OCI-LY1 (cell line): ENCODE measurements around the gene ACACA.

Source experiments
- CTCF ChIP-seq: fragments of 200-600 bp; sonication (generic), shearing (Covaris generic); IDR thresholded peaks from 2 replicates; pipeline ENCODE4 v1.5.1; 2017; ENCODE audit warnings: mild to moderate bottlenecking, antibody characterized with exemption, low read length, moderate library complexity, mixed read lengths
- EZH2 ChIP-seq: fragments of 200-600 bp; sonication (generic), shearing (Covaris generic); IDR thresholded peaks from 2 replicates; pipeline ENCODE4 v1.8.0; 2017; ENCODE audit warnings: borderline replicate concordance, mixed run types, mild to moderate bottlenecking, antibody characterized with exemption, low read length, moderate library complexity, mixed read lengths

DNA sequence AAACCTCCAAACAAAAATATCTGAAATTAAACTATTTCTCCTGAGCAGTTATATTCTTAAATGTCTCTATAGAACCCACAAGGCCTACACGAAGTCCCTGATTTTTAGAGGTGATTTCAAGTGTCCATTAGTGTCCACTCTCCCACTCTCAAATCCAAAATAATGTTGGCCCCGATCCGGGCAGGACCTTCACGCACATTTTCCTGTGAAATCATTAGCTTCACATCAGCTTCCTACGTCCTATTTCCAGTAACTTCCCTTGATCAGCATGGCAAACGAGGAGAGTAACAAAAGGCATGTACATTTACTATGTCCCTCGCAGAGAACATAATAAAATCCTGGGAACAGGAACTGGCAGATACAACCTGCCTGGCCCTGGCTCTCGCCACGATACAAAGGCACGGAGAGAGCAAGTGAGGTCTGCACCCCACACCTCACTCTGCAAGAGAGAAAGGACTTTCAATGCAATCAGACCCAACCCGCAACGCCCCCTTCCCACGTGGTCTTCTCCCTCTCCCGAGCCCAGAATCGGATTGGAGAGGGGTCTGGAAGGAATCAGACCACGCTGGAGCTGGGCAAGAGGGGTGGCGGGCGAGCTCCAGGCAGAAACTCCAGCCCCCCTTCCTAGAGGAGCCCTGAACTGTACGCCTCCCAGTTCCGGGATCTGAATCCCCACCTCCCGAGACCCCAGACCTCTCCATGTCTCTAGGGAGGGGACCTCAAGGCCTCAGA, 48.4 kb downstream of the ACACA start:
- no peak for TF ChIP-seq CTCF
- no peak for TF ChIP-seq EZH2
